GM18507 (cell line): ENCODE results near the gene KIFC3.
"Not testable (repeated sequence)": the region's sequence is repeated elsewhere in the genome, so short reads cannot be mapped to it uniquely, and the experiment has no call there.

ENCODE experiments used
- DNase-seq: peaks from one replicate; pipeline ENCODE4 v3.0.0; 2011; ENCODE audit warnings: low read depth; ENCODE audit not compliant: insufficient read length; ENCODE audit errors: extremely low spot score
- FAIRE-seq: peaks from 2 replicates; lab custom pipeline; 2011; peaks lifted over from hg19 to GRCh38; lab: Jason Lieb, UNC

KIFC3 gene

GRCh38 chr16:57746316-57746715 is 56.0 kb downstream of the KIFC3 start:
- FAIRE-seq, DNase-seq: not testable (repeated sequence)

- FAIRE-seq (no peak), DNase-seq (no peak)
These were observed 56.5 kb downstream of the KIFC3 start for GRCh38 chr16:57745768-57746167.

- FAIRE-seq (no peak), DNase-seq (no peak)
These were observed 57.7 kb downstream of the KIFC3 start for GRCh38 chr16:57744642-57744903.

- FAIRE-seq = no peak
- no peak for DNase-seq
These were observed 58.2 kb downstream of the KIFC3 start for GRCh38 chr16:57743886-57744641.

GRCh38 chr16:57743458-57743857 is 58.8 kb downstream of the KIFC3 start:
- FAIRE-seq = no peak
- DNase-seq = no peak

GRCh38 chr16:57742543-57742942 is 59.7 kb downstream of the KIFC3 start:
- no peak for FAIRE-seq
- DNase-seq = no peak

GRCh38 chr16:57741660-57742191 is 60.6 kb downstream of the KIFC3 start:
- FAIRE-seq = no peak
- no peak for DNase-seq

GRCh38 chr16:57740423-57741071 is 61.7 kb downstream of the KIFC3 start:
- DNase-seq = no peak
- no peak for FAIRE-seq

- DNase-seq (no peak), FAIRE-seq (no peak)
These were observed 62.4 kb downstream of the KIFC3 start for GRCh38 chr16:57739756-57740422.

- DNase-seq (no peak), FAIRE-seq (no peak)
These were observed 63.4 kb downstream of the KIFC3 start for GRCh38 chr16:57738844-57739243.

GRCh38 chr16:57736419-57737351 is 65.6 kb downstream of the KIFC3 start:
- DNase-seq (no peak), FAIRE-seq (peak; percentile 29)

- no peak for FAIRE-seq
- no peak for DNase-seq
These were observed 66.4 kb downstream of the KIFC3 start, which contains the start of gene KATNB1 for GRCh38 chr16:57735755-57736418. Gene KATNB1 (plus strand): TSS chr16:57735770. CDS start chr16:57737244, 1,474 bp downstream.

GRCh38 chr16:57734925-57735754 is 67.2 kb downstream of the KIFC3 start:
- FAIRE-seq (peak; percentile 99), DNase-seq (peak; percentile 95)

GRCh38 chr16:57734308-57734924 is 67.9 kb downstream of the KIFC3 start:
- DNase-seq = no peak
- no peak for FAIRE-seq

- no peak for FAIRE-seq
These were observed 69.6 kb downstream of the KIFC3 start for GRCh38 chr16:57732714-57733113.

GRCh38 chr16:57732037-57732436 is 70.3 kb downstream of the KIFC3 start:
- DNase-seq = no peak
- FAIRE-seq = no peak

More at GRCh38 chr16:57732714-57733113, 69.6 kb downstream of the KIFC3 start:
- no peak for DNase-seq

GRCh38 chr16:57730771-57731730 is 71.2 kb downstream of the KIFC3 start:
- FAIRE-seq (no peak), DNase-seq (no peak)
